ENCODE data around the gene MSX1. TPM values are rescaled to one million over a fixed set of nuclear protein-coding genes. Genes with fewer than 3 reads are reported as not detected.
A peak's percentile ranks its signal among the peaks of the same experiment; 100 is the strongest.

MSX1 gene
- polyA plus RNA-seq, 1 donor (not counting 4 experiments of a cell fraction or from before 2014, with no cell fraction given), result not detected

- Histone ChIP-seq H3K27ac (ENCODE audit: control insufficient read depth, insufficient read depth, low read length) (no peak overlapping the region), H3K9ac (ENCODE audit: control insufficient read depth, extremely low read depth, insufficient read depth, low read length) (no peak overlapping the region), H2AFZ (ENCODE audit: control insufficient read depth, low read length) (no peak overlapping the region), H3K27me3 (ENCODE audit: control insufficient read depth, extremely low read depth, insufficient read depth, low read length) (peaks cover 97% of the 10 kb centered on the region), H3K9me3 (ENCODE audit: control insufficient read depth, low read depth, low read length) (no peaks in the 10 kb centered on the region), H3K9me1 (ENCODE audit: control insufficient read depth, extremely low read depth, insufficient read depth, low read length) (no peaks in the 10 kb centered on the region), H3K4me1 (ENCODE audit: control insufficient read depth, extremely low read depth, insufficient read depth, low read length) (peaks cover 19% of the 10 kb centered on the region), H3K79me2 (ENCODE audit: control insufficient read depth, insufficient read depth, low read length) (no peaks in the 10 kb centered on the region), H3K4me3 (ENCODE audit: control insufficient read depth in 2 of 3, extremely low read depth in 1 of 3, insufficient read depth in 2 of 3, low read depth in 1 of 3, low read length in 3 of 3) (no peak overlapping the region), H4K20me1 (ENCODE audit: control insufficient read depth, extremely low read depth, insufficient read depth, low read length) (no peaks in the 10 kb centered on the region), H3K4me2 (ENCODE audit: control insufficient read depth, extremely low read depth, insufficient read depth, low read depth, low read length) (no peak overlapping the region), H3K36me3 (ENCODE audit: control insufficient read depth in 2 of 2, extremely low read depth in 1 of 2, insufficient read depth in 2 of 2, low read length in 2 of 2) (no peaks in the 10 kb centered on the region)
- dilution Hi-C loops (cut with MboI; ENCODE audit: extremely low pct_ligation_motif_present, low sequenced_read_pairs), result no loop called here
- no peak for DNase-seq (ENCODE audit: low read depth, low spot score)
- TF ChIP-seq EZH2 (IDR thresholded peaks at IDR 0.05; ENCODE audit: low read length) (peak; percentile 80), CTCF (optimal IDR thresholded peaks at IDR 0.05 in 1 of 3, IDR thresholded peaks at IDR 0.05 in 1 of 3, conservative IDR thresholded peaks at IDR 0.05 in 1 of 3; ENCODE audit: extremely low read depth in 1 of 3, insufficient read depth in 2 of 3, low read length in 3 of 3) (no peak)
- no peak for FAIRE-seq
These were observed 4.0 kb upstream of the MSX1 start for GRCh38 chr4:4855301-4856070.

DNA sequence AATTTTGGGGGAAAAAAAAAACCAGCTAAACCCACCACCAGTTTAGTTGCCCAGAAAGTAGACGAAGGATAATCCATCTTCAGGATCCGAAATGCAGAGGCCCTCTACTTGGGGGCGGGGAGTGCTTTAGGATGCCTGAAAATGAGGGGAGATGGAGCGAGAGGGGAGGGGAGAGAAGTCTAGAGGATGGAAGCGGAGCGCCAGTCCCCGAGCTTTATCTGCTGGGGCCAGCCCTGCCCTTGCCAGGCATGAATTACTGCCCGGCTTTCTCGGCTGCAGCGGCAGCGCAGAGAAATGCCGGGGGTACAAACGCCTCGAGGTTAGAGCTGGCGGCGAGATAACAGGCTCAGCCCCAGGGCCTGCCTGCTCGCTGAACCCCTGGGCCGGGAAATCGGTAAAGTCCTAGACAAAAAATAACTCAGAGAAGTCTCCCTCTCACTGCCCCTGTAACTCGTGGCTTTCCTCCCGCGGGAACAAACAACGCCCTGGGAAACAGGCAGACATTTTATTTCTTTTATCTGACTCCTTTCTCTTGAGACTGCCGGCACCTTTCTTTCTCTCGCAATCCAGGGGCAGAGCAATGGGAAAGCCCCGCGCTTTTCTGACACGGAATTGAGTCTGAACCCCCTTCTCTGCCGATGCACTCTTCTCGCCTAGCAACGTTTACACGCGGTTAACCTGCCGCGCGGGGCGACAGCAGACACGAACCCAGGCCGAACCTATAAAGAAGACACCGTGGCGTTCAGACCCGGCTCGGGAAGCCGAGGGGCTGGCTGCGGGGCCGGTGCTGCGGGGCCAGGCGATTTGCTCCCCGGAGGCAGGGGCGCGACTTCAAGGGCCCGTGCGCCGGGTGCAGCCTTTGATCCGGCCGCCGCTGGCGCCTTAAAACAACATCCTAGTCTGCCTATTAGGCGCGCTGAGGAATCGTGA, 3.1 kb upstream of the MSX1 start:
- Histone ChIP-seq H3K79me2 (ENCODE audit: control insufficient read depth, insufficient read depth, low read length) (no peaks in the 10 kb centered on the region), H3K27me3 (ENCODE audit: control insufficient read depth, extremely low read depth, insufficient read depth, low read length) (peaks cover 98% of the 10 kb centered on the region), H3K4me2 (ENCODE audit: control insufficient read depth, extremely low read depth, insufficient read depth, low read depth, low read length) (peak overlapping the region; percentile 24), H3K36me3 (ENCODE audit: control insufficient read depth in 2 of 2, extremely low read depth in 1 of 2, insufficient read depth in 2 of 2, low read length in 2 of 2) (no peaks in the 10 kb centered on the region), H3K9me1 (ENCODE audit: control insufficient read depth, extremely low read depth, insufficient read depth, low read length) (no peaks in the 10 kb centered on the region), H3K27ac (ENCODE audit: control insufficient read depth, insufficient read depth, low read length) (no peak overlapping the region), H3K4me1 (ENCODE audit: control insufficient read depth, extremely low read depth, insufficient read depth, low read length) (peaks cover 20% of the 10 kb centered on the region), H3K4me3 (ENCODE audit: control insufficient read depth in 2 of 3, extremely low read depth in 1 of 3, insufficient read depth in 2 of 3, low read depth in 1 of 3, low read length in 3 of 3) (no peak overlapping the region), H2AFZ (ENCODE audit: control insufficient read depth, low read length) (no peak overlapping the region), H3K9me3 (ENCODE audit: control insufficient read depth, low read depth, low read length) (no peaks in the 10 kb centered on the region), H3K9ac (ENCODE audit: control insufficient read depth, extremely low read depth, insufficient read depth, low read length) (no peak overlapping the region), H4K20me1 (ENCODE audit: control insufficient read depth, extremely low read depth, insufficient read depth, low read length) (peaks cover under 1% of the 10 kb centered on the region)
- no peak for TF ChIP-seq CTCF (optimal IDR thresholded peaks at IDR 0.05 in 1 of 3, IDR thresholded peaks at IDR 0.05 in 1 of 3, conservative IDR thresholded peaks at IDR 0.05 in 1 of 3; ENCODE audit: extremely low read depth in 1 of 3, insufficient read depth in 2 of 3, low read length in 3 of 3)
- peak; percentile 97 for TF ChIP-seq EZH2 (IDR thresholded peaks at IDR 0.05; ENCODE audit: low read length)
- FAIRE-seq, result no peak
- DNase-seq (ENCODE audit: low read depth, low spot score), result no peak
- dilution Hi-C loops (cut with MboI; ENCODE audit: extremely low pct_ligation_motif_present, low sequenced_read_pairs), result no loop called here
